HG02885 (cell line): Measurements from ENCODE around the gene TMEM213.
A peak's percentile ranks its signal among the peaks of the same experiment; 100 is the strongest.

ENCODE experiments used
- ATAC-seq: cut with Tn5 transposase; IDR thresholded peaks from one replicate; pipeline ENCODE4 v1.9.1; 2021; ENCODE audit warnings: mild to moderate bottlenecking; ENCODE audit not compliant: unreplicated experiment, poor library complexity

The TMEM213 gene

DNA sequence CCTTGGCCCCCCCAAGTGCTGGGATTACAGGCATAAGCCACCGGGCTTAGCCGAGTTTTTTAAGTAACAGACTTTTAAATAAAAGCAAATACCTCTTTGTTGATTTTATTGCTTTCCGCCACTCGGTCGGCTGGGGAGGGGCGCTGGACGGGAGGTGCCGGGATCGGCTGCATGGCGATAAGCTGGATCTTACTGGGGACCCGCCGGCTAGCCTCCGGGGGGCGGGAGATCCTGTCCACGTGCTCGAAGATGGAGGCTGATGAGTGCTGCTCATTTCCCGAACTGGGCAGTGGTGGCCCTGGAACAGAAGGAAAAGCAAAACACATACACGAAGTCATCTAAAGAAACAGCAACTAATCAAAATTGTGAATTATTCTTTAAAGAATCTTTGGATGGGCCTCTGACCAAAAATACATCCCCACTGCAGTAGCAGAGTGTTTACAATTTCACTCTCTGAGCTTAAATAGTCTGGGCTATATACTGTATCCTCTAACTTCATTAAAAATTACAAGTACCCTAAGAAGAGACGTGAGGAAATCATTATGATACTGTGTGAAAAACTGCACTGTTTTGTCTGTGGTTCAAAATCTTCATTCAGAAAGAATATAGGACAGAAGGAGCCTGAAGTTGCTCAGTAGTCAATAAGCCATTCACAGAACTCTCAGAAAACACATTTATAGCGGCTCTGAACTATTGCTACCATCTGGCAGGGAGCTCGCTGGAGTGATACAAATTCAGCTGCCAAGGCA lies 73.4 kb downstream of the TMEM213 start:
- ATAC-seq: no peak

DNA sequence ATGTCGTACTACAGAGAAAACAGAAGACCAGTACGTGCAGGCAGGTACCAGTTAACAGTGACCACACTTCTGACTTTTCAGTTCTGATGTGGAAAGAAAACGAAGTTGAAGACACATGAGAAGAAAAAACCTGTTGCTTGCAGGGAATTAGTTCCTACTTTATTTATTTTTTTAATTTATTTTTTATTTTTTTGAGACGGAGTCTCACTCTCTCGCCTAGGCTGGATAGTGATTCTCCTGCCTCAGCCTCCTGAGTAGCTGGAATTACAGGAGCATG lies 74.0 kb downstream of the TMEM213 start:
- ATAC-seq: no peak

GRCh38 chr7:138872576-138872975 lies 74.8 kb downstream of the TMEM213 start:
- ATAC-seq: no peak

GRCh38 chr7:138873220-138873892 lies 75.6 kb downstream of the TMEM213 start:
- no peak for ATAC-seq

- no peak for ATAC-seq
Observed at GRCh38 chr7:138875794-138876193, 78.0 kb downstream of the TMEM213 start.

DNA sequence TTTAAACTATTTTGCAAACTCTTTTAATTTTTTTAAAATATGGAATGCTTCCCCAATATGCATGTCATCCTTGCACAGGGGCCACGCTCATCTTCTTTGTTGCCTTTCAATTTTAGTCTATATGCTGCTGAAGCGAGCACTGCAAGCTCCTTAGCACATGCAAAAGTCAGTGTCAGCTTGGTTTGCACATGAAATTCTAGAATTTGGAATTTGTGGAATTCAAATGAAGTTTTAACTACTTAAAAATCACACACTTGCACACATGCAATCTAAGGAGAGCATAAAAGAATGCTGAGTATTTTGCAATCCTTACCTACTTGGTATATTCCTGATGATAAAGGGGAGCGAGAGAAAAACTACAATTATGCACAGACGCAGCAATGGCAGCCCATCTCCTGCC lies 78.5 kb downstream of the TMEM213 start:
- ATAC-seq: no peak

DNA sequence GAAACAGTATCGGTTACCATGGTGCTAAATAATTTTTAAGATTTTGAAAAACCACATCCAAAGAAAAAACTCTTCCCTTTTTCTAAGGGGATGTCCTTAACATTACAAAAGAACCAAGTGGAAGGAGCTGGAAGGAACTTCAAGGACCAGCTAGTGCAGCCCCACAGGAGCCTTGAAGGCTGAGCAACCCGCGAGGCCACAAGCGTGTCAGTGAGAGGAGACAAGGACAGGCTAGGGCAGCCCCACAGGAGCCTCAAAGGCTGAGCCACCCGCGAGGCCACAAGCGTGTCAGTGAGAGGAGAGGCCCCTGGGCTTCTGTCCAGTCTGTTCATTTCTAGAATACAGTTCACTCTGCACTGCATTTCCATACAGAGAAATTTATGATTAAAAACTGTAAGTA lies 80.3 kb downstream of the TMEM213 start:
- no peak for ATAC-seq

GRCh38 chr7:138878856-138879255 lies 81.1 kb downstream of the TMEM213 start:
- ATAC-seq: no peak

- ATAC-seq: no peak
Observed at GRCh38 chr7:138879356-138879755, 81.6 kb downstream of the TMEM213 start.

GRCh38 chr7:138880881-138881578 lies 83.2 kb downstream of the TMEM213 start:
- no peak for ATAC-seq

- no peak for ATAC-seq
Observed at GRCh38 chr7:138881579-138882188, 83.9 kb downstream of the TMEM213 start.

DNA sequence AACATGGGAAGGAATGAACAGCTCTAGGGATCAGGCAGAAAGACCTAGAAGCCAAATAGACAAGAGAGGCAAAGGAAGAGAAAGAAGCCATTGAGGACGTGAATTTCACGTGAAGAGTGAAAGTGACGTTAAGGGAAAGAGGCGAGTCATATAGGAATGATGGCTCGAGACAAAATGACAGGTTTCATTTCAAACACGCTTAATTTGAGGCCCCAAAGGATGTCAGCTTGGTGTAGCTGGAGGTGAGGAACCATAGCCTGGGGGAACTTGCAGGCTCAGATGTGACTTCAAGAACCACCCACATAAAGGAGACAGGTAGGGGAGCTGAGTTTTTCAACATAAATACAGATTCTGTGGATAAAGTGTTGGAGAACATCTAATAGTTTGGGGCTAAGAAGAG lies 84.5 kb downstream of the TMEM213 start:
- ATAC-seq: no peak

GRCh38 chr7:138885383-138886147 lies 87.8 kb downstream of the TMEM213 start:
- ATAC-seq: no peak

DNA sequence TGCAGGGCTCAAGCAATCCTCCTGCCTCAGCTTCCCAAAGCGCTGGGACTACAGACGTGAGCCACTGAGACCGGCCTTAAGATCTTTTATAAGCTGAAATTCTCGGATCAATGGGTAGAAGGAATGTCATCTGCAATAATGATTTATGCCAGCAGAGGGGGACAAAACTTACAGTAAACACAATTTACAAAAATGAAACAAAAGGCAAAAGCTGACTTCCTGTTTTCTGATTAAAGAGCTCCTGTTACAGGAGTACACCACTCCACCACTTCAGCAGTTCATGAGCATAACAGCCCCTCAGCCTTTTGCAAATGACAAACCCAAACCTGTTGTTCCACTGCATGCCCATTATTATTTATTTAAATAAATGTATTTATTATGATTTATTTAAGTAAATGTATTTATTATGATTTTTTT lies 88.7 kb downstream of the TMEM213 start:
- ATAC-seq: peak; percentile 85

- ATAC-seq: no peak
Observed at GRCh38 chr7:138887085-138887710, 89.4 kb downstream of the TMEM213 start.
